IgD-negative memory B cell (primary cell): ENCODE results near the gene RPLP2. TPM values are rescaled to one million over a fixed set of nuclear protein-coding genes. Genes with fewer than 3 reads are reported as not detected.
A peak's percentile ranks its signal among the peaks of the same experiment; 100 is the strongest.

Experiments used
- H3K27ac Mint-ChIP-seq, 3 donors: one replicate each; pipeline ENCODE4 v1.8.0; 2020 to 2022; ENCODE audit warnings: mild to moderate bottlenecking in 3 of 3, mixed read lengths in 3 of 3, moderate library complexity in 1 of 3
- H3K27me3 Mint-ChIP-seq: one replicate; pipeline ENCODE4 v1.8.0; 2021; ENCODE audit warnings: mixed read lengths
- H3K36me3 Mint-ChIP-seq: one replicate; pipeline ENCODE4 v1.8.0; 2020; ENCODE audit warnings: mild to moderate bottlenecking, mixed read lengths
- H3K4me1 Mint-ChIP-seq, 3 donors: one replicate each; pipeline ENCODE4 v1.8.0; 2020 to 2022; ENCODE audit warnings: mixed read lengths in 3 of 3, mild to moderate bottlenecking in 1 of 3
- H3K4me3 Mint-ChIP-seq, 4 donors: one replicate each; pipeline ENCODE4 v1.8.0; 2020 to 2022; ENCODE audit warnings: mild to moderate bottlenecking in 4 of 4, mixed read lengths in 4 of 4, moderate library complexity in 3 of 4
- H3K9me3 Mint-ChIP-seq, 3 donors: one replicate each; pipeline ENCODE4 v1.8.0; 2020 to 2021; ENCODE audit warnings: mixed read lengths in 3 of 3, mild to moderate bottlenecking in 1 of 3
- polyA plus RNA-seq: library from polyadenylated mRNA; unstranded; fragments of 300-500 nt; fragmentation: Illumina TruSeq; gene quantifications from one replicate; pipeline ENCODE4 v1.2.3, GENCODE V29; 2021

The RPLP2 gene
- polyA plus RNA-seq, 1 donor from 2014 or later = 4,588 TPM

GRCh38 chr11:837189-837989 is 27.6 kb downstream of the RPLP2 start:
- no peaks in the 10 kb centered on the region for H3K9me3 Mint-ChIP-seq
- peaks cover 6 to 11% (median 7%) of the 10 kb centered on the region in 3 donors for H3K4me1 Mint-ChIP-seq
- H3K27me3 Mint-ChIP-seq = no peaks in the 10 kb centered on the region
- H3K4me3 Mint-ChIP-seq = peak overlapping the region in 2 of 4 donors; percentile 12
- peaks cover 2% of the 10 kb centered on the region for H3K36me3 Mint-ChIP-seq
- no peak overlapping the region for H3K27ac Mint-ChIP-seq

- H3K27ac Mint-ChIP-seq = no peak overlapping the region
- peak overlapping the region in 1 of 4 donors; percentile 33 for H3K4me3 Mint-ChIP-seq
- H3K9me3 Mint-ChIP-seq = no peaks in the 10 kb centered on the region
- H3K36me3 Mint-ChIP-seq = peaks cover 2% of the 10 kb centered on the region
- no peaks in the 10 kb centered on the region for H3K27me3 Mint-ChIP-seq
- H3K4me1 Mint-ChIP-seq = peaks cover 6 to 11% (median 7%) of the 10 kb centered on the region in 3 donors
Measured at GRCh38 chr11:837990-838307, 28.2 kb downstream of the RPLP2 start.

GRCh38 chr11:838441-839279 is 28.9 kb downstream of the RPLP2 start:
- Mint-ChIP-seq H3K27me3 (peaks cover 2% of the 10 kb centered on the region), H3K36me3 (peaks cover 2% of the 10 kb centered on the region), H3K9me3 (no peaks in the 10 kb centered on the region), H3K27ac (peak overlapping the region in 1 of 3 donors; percentile 48), H3K4me3 (peak overlapping the region in 1 of 4 donors; percentile 90), H3K4me1 (peaks cover 7 to 14% (median 8%) of the 10 kb centered on the region in 3 donors)

GRCh38 chr11:839280-839623 is 29.5 kb downstream of the RPLP2 start:
- peaks cover 2% of the 10 kb centered on the region for H3K27me3 Mint-ChIP-seq
- H3K27ac Mint-ChIP-seq = no peak overlapping the region

DNA sequence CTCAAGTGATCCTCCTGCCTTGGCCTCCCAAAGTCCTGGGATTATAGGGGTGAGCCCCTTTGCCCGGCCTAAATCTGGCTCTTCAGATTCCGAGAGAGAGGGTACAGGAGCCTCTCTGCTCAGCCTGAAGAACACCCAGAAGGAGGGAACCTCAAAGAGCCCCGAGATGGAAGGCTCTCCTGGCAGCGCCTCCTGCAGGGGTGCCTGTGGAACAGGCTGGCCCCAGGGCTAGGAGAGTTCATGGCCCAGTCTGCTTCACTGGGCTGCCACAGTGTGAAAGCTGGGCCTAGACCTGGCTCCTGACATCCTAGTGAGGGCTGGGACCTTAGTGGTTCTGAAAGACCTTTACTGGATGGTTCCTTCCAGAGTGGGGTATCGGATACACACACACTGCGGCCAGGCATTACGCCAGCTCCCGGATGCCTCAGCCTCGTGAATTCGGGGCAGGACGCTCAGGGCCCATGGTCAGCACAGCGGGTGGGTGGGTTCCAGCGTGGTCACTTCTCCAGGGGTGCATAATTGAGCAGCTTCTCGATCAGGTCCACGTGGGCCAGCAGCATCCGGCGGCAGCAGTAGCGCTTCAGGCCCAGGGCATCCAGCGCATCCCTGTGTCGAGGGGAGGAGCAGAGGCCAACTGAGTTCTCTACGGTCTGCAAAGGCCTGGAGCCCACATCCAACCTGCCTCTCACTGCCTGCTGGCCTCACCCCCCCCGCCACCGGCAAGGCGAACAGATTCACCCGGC is 30.3 kb downstream of the RPLP2 start:
- Mint-ChIP-seq H3K9me3 (no peaks in the 10 kb centered on the region), H3K36me3 (peaks cover 2% of the 10 kb centered on the region), H3K27ac (peak overlapping the region in 1 of 3 donors; percentile 79), H3K4me1 (peaks cover 0 to 17% (median 8%) of the 10 kb centered on the region in 3 donors), H3K4me3 (peak overlapping the region in 3 of 4 donors; percentile 25 to 90 (median 58)), H3K27me3 (peaks cover 2% of the 10 kb centered on the region)

More at GRCh38 chr11:839280-839623, 29.5 kb downstream of the RPLP2 start:
- peaks cover 2 to 17% (median 8%) of the 10 kb centered on the region in 3 donors for H3K4me1 Mint-ChIP-seq
- peaks cover 2% of the 10 kb centered on the region for H3K36me3 Mint-ChIP-seq
- no peaks in the 10 kb centered on the region for H3K9me3 Mint-ChIP-seq
- peak overlapping the region in 1 of 4 donors; percentile 90 for H3K4me3 Mint-ChIP-seq

DNA sequence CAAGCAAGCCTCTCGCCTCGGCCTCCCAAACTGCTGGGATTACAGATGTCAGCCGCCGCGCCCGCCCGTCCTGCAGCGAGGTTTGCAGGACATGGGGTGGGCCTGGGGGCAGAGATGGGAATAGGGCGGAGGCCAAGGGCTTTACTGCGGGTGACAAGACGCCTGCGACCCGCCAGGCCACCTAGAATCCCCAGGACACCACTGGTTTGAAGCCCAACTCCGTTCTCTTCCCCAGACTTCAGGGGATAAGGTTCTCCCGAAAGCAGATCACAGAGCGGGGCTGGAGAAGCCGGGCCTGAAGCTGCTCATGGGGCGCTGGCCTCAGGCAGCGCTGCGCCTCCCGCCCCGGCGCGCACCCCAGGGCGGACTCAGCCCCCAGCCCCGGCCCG is 32.2 kb downstream of the RPLP2 start:
- H3K27ac Mint-ChIP-seq = peak overlapping the region in 2 of 3 donors; percentile 63 to 72
- H3K27me3 Mint-ChIP-seq = peaks cover 2% of the 10 kb centered on the region
- H3K36me3 Mint-ChIP-seq = no peaks in the 10 kb centered on the region
- peaks cover 0 to 17% (median 6%) of the 10 kb centered on the region in 3 donors for H3K4me1 Mint-ChIP-seq
- no peaks in the 10 kb centered on the region for H3K9me3 Mint-ChIP-seq
- H3K4me3 Mint-ChIP-seq = peak overlapping the region; percentile 86 to 95 (median 89)

- H3K27me3 Mint-ChIP-seq = peaks cover 2% of the 10 kb centered on the region
- H3K36me3 Mint-ChIP-seq = no peaks in the 10 kb centered on the region
- H3K4me1 Mint-ChIP-seq = peaks cover 0 to 17% (median 6%) of the 10 kb centered on the region in 3 donors
- peak within 1 kb of the TSS; percentile 63 to 83 (median 79) for H3K27ac Mint-ChIP-seq
- no peaks in the 10 kb centered on the region for H3K9me3 Mint-ChIP-seq
- peak within 1 kb of the TSS; percentile 86 to 95 (median 89) for H3K4me3 Mint-ChIP-seq
Measured at GRCh38 chr11:842370-843002, 32.7 kb downstream of the RPLP2 start, which contains the start of the genes POLR2L and TSPAN4. Gene POLR2L (minus strand): TSS chr11:842529. CDS start chr11:842508, 21 bp downstream. Gene TSPAN4 (plus strand): TSS chr11:842852. CDS start chr11:850305, 7,453 bp downstream.

- Mint-ChIP-seq H3K9me3 (no peaks in the 10 kb centered on the region), H3K27me3 (peaks cover 2% of the 10 kb centered on the region), H3K4me3 (peak overlapping the region; percentile 67 to 90 (median 84)), H3K27ac (peak overlapping the region in 2 of 3 donors; percentile 72 to 83), H3K36me3 (no peaks in the 10 kb centered on the region), H3K4me1 (peaks cover 0 to 17% (median 6%) of the 10 kb centered on the region in 3 donors)
Measured at GRCh38 chr11:843086-843734, 33.4 kb downstream of the RPLP2 start.

DNA sequence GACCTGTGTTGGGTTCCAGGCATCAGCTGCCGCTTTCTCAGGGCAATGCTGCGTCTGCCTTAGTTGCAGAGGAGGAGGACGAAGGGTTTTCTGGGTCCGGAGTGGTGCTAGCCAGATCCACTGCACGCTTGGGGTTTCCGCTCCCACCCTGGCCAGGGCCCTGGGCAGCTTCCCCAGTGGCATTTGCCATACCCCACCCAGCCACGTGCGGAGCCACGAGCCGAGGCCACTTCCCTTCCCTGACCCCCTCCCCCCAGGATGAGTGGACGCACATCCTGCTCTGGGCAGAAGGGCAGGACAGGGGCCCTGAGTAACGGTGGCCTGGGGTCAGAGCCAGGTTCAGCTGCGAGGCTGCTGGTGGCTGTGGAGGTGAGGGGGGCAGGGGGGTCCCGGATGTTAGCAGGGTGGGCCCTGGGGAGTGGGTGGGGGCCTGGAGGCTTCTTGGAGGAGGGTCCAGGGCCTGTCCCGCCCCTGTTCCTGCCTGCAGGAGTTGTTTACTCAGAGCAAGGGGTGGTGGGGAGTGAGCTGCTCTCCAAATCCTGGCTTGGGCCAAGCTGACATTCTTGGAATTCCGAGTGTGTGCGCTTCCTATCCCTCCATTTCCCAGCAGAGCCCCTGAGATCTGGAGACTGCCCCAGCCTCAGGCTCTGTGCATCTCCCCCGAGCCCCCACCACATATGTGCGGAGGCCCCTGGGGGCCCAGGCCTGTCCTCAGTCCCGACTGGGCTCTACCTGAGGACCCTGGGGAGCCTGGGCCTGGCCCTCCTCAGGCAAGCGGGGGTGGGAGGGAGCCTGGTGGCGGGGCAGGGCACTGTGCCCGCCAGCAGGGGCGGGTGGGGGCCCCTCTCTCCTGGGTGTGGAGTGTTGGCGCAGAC is 34.3 kb downstream of the RPLP2 start:
- peaks cover 2% of the 10 kb centered on the region for H3K27me3 Mint-ChIP-seq
- no peaks in the 10 kb centered on the region for H3K9me3 Mint-ChIP-seq
- H3K27ac Mint-ChIP-seq = peak overlapping the region in 1 of 3 donors; percentile 58
- H3K4me1 Mint-ChIP-seq = peaks cover 0 to 20% (median 6%) of the 10 kb centered on the region in 3 donors
- no peaks in the 10 kb centered on the region for H3K36me3 Mint-ChIP-seq
- peak overlapping the region; percentile 67 to 87 (median 80) for H3K4me3 Mint-ChIP-seq

DNA sequence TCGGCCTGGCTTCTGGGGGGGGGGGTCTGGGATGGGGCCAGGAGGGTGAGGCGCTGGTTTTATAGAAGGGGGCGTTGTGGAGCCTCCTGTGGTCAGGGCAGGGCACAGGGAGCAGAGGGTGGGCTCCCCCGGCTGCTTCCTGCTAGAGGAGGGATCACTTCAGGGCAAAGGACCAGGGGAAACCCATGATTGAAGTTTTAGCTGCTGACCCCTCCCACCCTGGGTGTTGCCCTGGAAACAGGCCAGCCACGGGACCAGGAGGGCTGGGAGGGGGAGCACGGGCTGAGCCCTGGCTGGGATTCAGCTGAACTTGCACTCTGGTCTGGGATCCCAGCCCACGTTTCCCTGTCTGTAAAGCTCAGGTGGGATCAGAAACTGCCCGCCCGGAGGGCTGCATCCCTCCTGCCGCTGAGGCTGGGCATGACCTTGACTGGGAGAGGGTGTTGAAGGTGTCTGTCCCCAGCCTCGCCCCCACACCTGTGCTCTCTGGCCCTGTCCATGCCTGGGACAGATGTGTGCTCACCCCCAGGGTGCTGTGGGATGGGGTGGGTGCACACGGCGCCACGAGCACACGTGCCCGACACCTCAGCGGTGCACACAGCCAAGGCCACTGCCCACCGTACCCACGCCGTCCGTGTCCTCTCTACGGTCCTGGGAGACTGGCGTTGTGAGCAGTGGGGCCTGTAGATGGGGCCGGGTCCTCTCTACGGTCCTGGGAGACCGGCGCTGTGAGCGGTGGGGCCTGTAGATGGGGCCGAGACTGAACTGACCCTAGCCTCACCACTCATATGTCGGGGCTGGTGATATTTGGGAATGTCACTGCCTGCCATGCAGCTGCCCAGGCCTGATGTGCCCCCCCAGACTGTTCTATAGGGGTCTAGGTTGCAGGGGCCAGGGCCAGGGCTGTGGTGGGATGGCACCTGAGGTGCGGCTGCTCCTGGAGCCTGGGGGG is 35.2 kb downstream of the RPLP2 start:
- H3K4me3 Mint-ChIP-seq = peak overlapping the region in 2 of 4 donors; percentile 32 to 82
- peak overlapping the region in 1 of 3 donors; percentile 42 for H3K27ac Mint-ChIP-seq
- H3K36me3 Mint-ChIP-seq = no peaks in the 10 kb centered on the region

DNA sequence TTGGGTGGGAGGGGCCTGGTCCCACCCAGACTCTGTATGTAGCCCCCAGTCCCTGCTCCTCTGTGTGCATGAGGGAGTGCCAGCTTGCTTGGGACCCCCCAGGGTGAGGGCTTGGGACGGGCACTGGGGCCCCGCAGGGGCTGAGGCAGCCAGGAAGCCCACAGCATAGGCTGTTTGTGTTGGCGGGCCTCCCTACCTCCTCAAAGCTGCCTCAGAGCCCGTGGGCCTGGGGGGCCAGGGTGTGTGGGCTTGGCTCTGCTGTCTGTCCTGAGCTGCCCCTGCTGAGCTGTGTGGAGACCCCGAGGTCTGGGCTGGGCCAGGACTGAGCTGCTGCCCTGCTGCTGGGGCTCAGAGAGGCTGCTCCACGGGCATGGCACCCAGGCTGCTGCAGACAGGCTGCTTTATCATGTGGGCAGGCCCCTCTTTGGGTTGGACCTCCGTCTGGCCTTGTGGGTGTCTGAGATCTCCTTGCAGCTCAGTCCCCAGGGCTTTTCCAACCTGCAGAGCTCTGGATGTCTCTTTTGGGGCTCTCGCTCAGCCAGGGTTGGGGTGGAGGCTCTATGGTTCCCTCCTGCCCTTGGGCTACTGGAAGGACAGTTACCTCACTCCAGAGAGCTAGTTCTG is 36.2 kb downstream of the RPLP2 start:
- H3K27ac Mint-ChIP-seq = peak overlapping the region in 1 of 3 donors; percentile 39
- peaks cover 0 to 13% (median 2%) of the 10 kb centered on the region in 3 donors for H3K4me1 Mint-ChIP-seq
- peaks cover 2% of the 10 kb centered on the region for H3K27me3 Mint-ChIP-seq
- peak overlapping the region in 1 of 4 donors; percentile 67 for H3K4me3 Mint-ChIP-seq
- H3K36me3 Mint-ChIP-seq = no peaks in the 10 kb centered on the region
- no peaks in the 10 kb centered on the region for H3K9me3 Mint-ChIP-seq

More for the DNA sequence above, 35.2 kb downstream of the RPLP2 start:
- Mint-ChIP-seq H3K9me3 (no peaks in the 10 kb centered on the region), H3K27me3 (peaks cover 2% of the 10 kb centered on the region), H3K4me1 (peaks cover 0 to 20% (median 6%) of the 10 kb centered on the region in 3 donors)
